Kidney (tissue), 14 donors: Measurements from ENCODE around the gene ADGRL3. TPM values are rescaled to one million over a fixed set of nuclear protein-coding genes. Genes with fewer than 3 reads are reported as not detected.

Experiments used
- DNase-seq, 5 donors: peaks; one replicate each; pipeline ENCODE4 v3.0.0-alpha.2; 2013 to 2020
- FAIRE-seq: peaks from 2 replicates; lab custom pipeline; 2012; peaks lifted over from hg19 to GRCh38; lab: Jason Lieb, UNC
- H3K27ac ChIP-seq, 2 donors: one replicate each; pipeline ENCODE4 v1.7.0; 2013; ENCODE audit warnings: low read depth in 2 of 2, low read length in 2 of 2, inconsistent platforms in 1 of 2
- H3K27me3 ChIP-seq: one replicate; pipeline ENCODE4 v1.7.1; 2013; ENCODE audit warnings: low read length, inconsistent platforms; ENCODE audit not compliant: control insufficient read depth, insufficient read depth
- H3K36me3 ChIP-seq, 3 donors: one replicate each; pipeline versions ENCODE4 v1.7.0 to v1.7.1; 2013; ENCODE audit warnings: low read length in 3 of 3, control low read depth in 1 of 3, inconsistent platforms in 1 of 3; ENCODE audit not compliant: insufficient read depth in 3 of 3, control insufficient read depth in 2 of 3
- H3K4me1 ChIP-seq, 3 donors: one replicate each; pipeline versions ENCODE4 v1.7.0 to v1.7.1; 2013; ENCODE audit warnings: low read length in 3 of 3, inconsistent platforms in 1 of 3, low read depth in 1 of 3; ENCODE audit not compliant: control insufficient read depth in 2 of 3, insufficient read depth in 2 of 3
- H3K4me3 ChIP-seq, 3 donors: one replicate each; pipeline versions ENCODE4 v1.7.0 to v1.8.1; 2013; ENCODE audit warnings: low read length in 3 of 3, control low read depth in 1 of 3, inconsistent platforms in 1 of 3
- H3K9ac ChIP-seq, 3 donors: one replicate each; pipeline versions ENCODE4 v1.7.0 to v1.7.1; 2013; ENCODE audit warnings: low read length in 3 of 3, control low read depth in 1 of 3, inconsistent platforms in 1 of 3
- H3K9me3 ChIP-seq, 3 donors: one replicate each; pipeline versions ENCODE4 v1.7.0 to v1.7.1; 2013; ENCODE audit warnings: low read length in 3 of 3, control low read depth in 1 of 3, inconsistent platforms in 1 of 3; ENCODE audit not compliant: control insufficient read depth in 2 of 3, insufficient read depth in 1 of 3
- CTCF ChIP-seq: IDR thresholded peaks from 3 replicates; pipeline ENCODE4 v1.5.1; 2012; ENCODE audit warnings: mild to moderate bottlenecking, moderate library complexity, borderline replicate concordance; ENCODE audit not compliant: insufficient read depth; ENCODE audit errors: extremely low read depth
- intact Hi-C: fragments of 100-400 bp; cut with DNase I; formaldehyde crosslinking; loops from one replicate; pipeline ENCODE4 v1.11.1; 2022
- polyA plus RNA-seq: library from polyadenylated mRNA; stranded (reverse); fragments of 350-450 nt; fragmentation: Illumina TruSeq; extraction: RNeasy Lipid Tissue Mini Kit (QIAGEN cat#74804); gene quantifications from one replicate; pipeline ENCODE4 v1.2.3, GENCODE V29; 2014; ENCODE audit warnings: low read depth, low replicate concordance; ENCODE audit not compliant: insufficient read depth
- total RNA-seq: library from RNA; stranded (reverse); fragmentation: NEBNext Ultra II Directional; extraction: Animal tissue kit (Norgen Biotek cat#: 25700); gene quantifications from one replicate; pipeline ENCODE4 v1.2.1, GENCODE V29; 2021
- donor health status: control.
- donor health status: control.
- donor health status: control.
- donor health status: control.
- donor health status: control.
- donor health status: DM: yes; HTN: yes; CAD: no.
- donor health status: Normal renal cell carcinoma (clear cell type).

ADGRL3 gene
- total and polyA plus RNA-seq, 2 donors from 2014 or later: 1.3 to 8.9 TPM

- FAIRE-seq (no peak), DNase-seq (no peak)
- intact Hi-C loops: no loop called here
These were observed 11.7 kb downstream of the ADGRL3 start for GRCh38 chr4:61211781-61212180.

GRCh38 chr4:61212788-61213187, 12.7 kb downstream of the ADGRL3 start:
- intact Hi-C loops: no loop called here
- no peak overlapping the region for H3K9ac ChIP-seq
- H3K4me3 ChIP-seq: no peak overlapping the region
- TF ChIP-seq CTCF: no peak
- FAIRE-seq (no peak), DNase-seq (no peak)
- no peaks in the 10 kb centered on the region for H3K27me3 ChIP-seq
- no peaks in the 10 kb centered on the region for H3K9me3 ChIP-seq
- no peak overlapping the region for H3K27ac ChIP-seq
- no peaks in the 10 kb centered on the region for H3K36me3 ChIP-seq
- H3K4me1 ChIP-seq: no peaks in the 10 kb centered on the region

More at GRCh38 chr4:61211781-61212180, 11.7 kb downstream of the ADGRL3 start:
- H3K9me3 ChIP-seq: no peaks in the 10 kb centered on the region
- no peaks in the 10 kb centered on the region for H3K36me3 ChIP-seq
- no peak overlapping the region for H3K4me3 ChIP-seq
- H3K27ac ChIP-seq: no peak overlapping the region
- no peak for TF ChIP-seq CTCF
- H3K4me1 ChIP-seq: no peaks in the 10 kb centered on the region
- no peaks in the 10 kb centered on the region for H3K27me3 ChIP-seq
- H3K9ac ChIP-seq: no peak overlapping the region

GRCh38 chr4:61214680-61215079, 14.6 kb downstream of the ADGRL3 start:
- H3K36me3 ChIP-seq: no peaks in the 10 kb centered on the region
- no peak for TF ChIP-seq CTCF
- no peaks in the 10 kb centered on the region for H3K9me3 ChIP-seq
- no peak for DNase-seq
- H3K27me3 ChIP-seq: no peaks in the 10 kb centered on the region
- no peak for FAIRE-seq
- intact Hi-C loops: no loop called here
- H3K9ac ChIP-seq: no peak overlapping the region
- no peak overlapping the region for H3K4me3 ChIP-seq
- H3K27ac ChIP-seq: no peak overlapping the region
- H3K4me1 ChIP-seq: no peaks in the 10 kb centered on the region

- intact Hi-C loops: no loop called here
- Histone ChIP-seq H3K36me3 (no peaks in the 10 kb centered on the region), H3K27ac (no peak overlapping the region), H3K4me3 (no peak overlapping the region), H3K4me1 (no peaks in the 10 kb centered on the region), H3K9me3 (no peaks in the 10 kb centered on the region), H3K9ac (no peak overlapping the region), H3K27me3 (no peaks in the 10 kb centered on the region)
- DNase-seq: no peak
- FAIRE-seq: no peak
- no peak for TF ChIP-seq CTCF
These were observed 17.1 kb downstream of the ADGRL3 start for GRCh38 chr4:61217222-61217621.
